HG02588 (cell line): ENCODE data around the gene PPP1R26.
"Not testable (repeated sequence)": the region's sequence is repeated elsewhere in the genome, so short reads cannot be mapped to it uniquely, and the experiment has no call there.

ENCODE experiments used
- ATAC-seq: cut with Tn5 transposase; IDR thresholded peaks from one replicate; pipeline ENCODE4 v1.9.1; 2021; ENCODE audit warnings: mild to moderate bottlenecking, moderate library complexity; ENCODE audit not compliant: unreplicated experiment

PPP1R26 gene

DNA sequence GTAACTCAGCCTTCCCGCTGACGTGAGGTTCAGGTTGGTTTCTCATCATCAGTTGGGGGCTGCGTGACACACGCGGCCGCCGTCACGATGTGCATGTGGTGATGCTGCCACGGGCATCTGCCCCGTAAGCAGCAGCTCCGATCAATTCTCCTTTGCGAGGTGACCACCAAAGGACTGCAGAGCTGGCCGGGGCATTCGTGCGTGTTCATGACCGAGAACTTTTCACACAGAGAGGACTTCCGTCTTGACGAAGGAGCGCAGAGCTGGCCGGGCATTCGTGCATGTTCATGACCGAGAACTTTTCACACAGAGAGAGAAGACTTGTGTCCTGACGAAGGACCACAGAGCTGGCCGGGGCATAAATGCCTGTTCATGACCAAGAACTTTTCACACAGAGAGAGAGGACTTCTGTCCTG, 37.8 kb downstream of the PPP1R26 start:
- ATAC-seq, result no peak

DNA sequence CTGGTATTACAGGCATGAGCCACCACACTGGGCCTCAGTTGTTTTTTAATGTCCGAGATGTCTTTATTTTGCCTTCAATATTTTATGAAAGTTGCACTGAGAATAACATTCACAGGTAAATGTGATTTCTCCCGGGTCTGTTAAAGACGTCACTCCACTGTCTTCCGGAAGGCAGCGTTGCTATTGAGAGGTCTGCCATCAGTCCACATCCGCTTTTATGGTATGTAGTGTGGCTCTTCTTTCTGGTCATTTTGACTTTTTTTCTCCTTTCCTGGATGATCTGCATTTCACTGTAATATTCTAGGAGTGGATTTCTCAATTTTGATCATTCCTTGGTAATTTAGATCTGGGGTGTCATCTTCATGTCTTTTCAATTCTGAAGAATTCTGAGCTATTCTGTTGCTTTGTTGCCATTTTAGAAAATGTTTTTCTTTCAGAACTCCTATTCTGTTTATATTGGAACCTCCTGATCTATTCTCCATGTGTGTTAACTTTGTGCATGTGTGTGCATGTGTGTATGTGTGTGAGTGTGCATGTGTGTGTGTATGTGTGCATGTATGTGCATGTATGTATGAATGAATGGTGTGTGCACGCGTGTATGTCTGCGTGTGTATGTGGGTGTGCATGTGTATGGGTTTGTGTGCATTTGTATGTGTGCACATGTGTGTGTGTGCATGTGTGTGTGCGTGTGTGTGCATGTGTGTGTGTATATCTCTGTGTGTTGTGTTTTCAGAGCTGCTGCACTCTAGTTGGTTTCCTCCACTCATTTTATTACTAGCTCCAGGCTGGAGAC, 39.8 kb downstream of the PPP1R26 start:
- ATAC-seq, result no peak

DNA sequence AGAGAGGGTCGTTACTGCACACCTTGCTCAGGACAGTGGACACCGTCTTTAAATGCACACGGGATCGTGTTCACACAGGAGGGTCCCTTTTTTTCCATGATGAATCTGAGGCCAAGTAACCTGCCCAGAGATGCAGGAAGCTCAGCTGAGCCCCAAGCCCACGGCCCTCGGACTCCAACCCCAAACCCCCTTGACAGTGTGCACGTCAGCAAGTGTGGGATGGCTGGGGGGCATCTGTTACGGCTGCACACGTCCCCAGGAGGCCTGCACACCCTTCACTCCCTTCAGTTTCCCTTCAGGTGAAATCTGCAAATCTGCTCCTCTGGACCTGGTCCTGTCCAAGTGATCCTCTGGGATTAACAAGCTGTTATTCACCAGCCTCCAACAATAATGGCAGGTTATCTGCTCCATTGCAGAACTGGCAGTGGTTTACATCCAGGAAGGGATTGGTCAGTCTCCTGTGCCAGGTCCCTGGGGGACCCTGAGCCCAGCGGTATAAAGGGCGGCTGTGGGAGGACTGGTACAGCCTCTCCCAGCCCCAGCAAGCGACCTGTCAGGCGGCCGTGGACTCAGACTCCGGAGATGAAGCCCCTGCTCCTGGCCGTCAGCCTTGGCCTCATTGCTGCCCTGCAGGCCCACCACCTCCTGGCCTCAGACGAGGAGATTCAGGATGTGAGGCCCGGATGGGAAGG, 41.5 kb downstream of the PPP1R26 start, which contains the start of gene LCN1:
Gene LCN1, plus strand, starts transcription at position 525 of the 692 bp plus-strand sequence. Its CDS starts 58 bp downstream, at position 583.
- no peak for ATAC-seq

DNA sequence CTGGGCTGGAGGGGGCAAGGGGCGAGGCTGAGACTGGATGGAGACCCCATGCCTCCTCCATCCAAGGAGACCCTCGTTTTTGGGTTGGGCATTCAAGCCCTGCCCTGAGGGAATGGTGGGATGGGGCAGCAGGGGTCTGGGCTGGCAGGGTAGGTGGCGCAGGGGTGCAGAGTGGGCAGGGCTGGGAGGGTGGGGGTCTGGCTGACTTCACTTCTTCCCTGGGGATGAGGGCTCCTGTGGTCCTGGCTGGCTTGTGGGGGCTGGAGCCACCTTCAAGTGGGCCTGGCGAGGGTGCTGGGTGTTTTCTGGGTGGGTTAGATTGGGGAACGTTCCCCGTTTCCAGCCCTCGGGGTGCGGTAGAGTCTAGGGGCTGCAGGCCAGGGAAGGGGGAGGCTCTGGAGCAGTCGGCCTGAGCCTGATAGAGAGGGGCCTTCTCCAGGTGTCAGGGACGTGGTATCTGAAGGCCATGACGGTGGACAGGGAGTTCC, 42.1 kb downstream of the PPP1R26 start:
- no peak for ATAC-seq

DNA sequence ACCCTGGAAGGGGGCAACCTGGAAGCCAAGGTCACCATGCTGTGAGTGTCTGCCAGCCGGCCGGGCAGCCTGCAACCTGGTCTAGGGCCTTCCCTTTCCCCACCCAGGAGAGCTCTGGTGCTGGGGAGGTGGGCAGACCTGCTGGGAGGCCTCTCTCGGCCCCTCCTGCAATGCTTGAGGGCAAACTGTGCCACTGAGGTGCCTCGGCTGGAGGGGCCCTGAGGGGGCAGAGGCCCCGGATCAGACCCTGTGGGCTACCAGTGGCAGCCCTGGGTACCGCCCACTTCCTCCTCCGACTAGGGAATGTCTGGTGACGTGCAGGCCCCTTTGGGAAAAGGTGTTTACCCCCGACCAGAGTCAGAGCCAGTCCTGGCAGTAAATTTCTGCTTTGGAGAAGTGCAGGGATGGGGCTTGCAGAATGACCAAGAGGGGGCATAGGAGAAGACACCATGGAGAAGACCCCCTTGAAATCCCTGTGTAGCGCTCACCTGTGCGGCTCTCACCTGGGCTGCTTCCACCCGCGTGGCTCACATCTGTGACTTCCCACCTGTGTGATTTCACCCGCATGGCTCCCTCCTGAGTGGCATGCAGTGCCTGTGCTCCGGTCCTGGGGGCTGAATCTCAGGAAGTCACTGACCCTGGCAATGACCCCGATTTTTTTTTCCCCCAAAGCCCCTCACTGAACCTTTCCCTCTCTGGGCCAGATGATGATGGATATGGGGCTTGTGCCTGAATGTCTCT, 42.7 kb downstream of the PPP1R26 start:
- no peak for ATAC-seq

DNA sequence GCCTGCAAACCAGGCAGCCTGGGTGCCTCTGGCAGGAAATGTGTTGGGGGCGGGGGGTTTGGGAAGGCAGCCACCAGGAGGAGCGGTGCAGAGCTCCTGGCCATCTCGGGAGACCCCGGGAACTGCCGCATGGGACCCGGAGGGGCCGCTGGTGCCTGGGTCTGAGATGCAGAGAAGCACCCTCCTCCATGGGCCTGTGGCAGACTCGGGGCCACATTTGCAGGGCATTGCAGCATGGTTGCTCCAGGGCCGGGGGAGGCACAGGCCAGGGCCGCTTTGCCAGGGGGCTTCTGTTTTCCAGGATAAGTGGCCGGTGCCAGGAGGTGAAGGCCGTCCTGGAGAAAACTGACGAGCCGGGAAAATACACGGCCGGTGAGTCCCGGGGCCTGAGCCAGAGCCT, 43.3 kb downstream of the PPP1R26 start:
- ATAC-seq, result no peak

DNA sequence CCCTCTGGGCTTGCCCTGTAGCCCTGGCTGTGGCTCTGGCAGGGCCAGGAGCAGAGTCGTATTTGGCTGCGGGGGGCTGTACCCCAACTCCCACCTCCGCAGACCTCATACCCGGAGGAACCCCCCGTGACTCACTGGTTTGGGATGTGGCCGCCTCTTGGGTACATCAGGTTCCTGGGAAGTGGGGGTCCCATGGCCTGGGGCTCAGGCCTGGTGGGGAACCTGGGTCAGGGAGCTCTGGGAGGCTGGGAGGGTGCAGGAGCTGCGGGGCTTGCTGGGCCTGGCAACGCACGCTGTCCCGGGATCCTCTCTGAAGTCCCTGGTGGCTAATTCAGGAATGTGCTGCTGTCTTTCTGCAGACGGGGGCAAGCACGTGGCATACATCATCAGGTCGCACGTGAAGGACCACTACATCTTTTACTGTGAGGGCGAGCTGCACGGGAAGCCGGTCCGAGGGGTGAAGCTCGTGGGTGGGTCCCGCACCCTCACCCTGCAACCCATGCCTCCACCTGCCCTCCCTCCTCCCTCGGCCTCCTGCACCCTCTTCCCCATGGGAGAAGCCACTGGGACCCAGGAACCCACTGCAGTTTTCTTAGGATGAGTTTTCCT, 44.0 kb downstream of the PPP1R26 start:
- ATAC-seq, result no peak

DNA sequence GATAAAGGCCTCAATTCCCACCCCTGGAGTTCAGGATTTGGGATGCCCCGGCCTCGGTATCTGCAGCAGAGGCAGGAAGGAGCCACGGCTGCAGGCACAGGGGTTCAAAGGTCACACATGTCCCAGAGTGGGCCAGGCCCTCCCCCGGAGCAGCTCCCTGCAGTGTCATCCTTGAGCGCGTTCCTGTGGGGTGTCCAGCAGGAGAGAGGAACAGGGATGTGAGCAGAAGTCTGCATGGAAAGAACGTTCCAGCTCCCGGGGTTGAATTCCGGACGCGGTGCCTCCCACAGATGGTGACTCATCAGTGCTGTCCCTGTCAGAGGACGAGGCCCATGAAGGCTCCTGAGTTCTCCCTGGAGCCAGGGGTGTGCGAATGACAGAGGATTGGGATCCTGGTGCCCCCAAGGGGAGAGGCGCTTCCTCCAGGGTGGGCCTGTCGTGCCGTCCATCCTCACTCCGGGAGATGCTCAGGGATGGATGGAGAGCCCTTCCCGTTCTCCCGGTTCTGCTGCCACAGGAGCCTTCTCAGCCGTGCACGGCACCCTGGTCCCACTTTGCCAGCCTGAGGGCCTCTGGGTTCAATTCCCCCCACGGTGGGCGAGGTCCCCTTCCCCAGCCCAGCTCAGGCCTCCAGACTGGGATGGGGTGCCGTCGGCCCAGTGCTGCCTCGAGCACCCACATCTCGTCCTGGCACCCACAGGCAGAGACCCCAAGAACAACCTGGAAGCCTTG, 44.7 kb downstream of the PPP1R26 start:
- no peak for ATAC-seq

DNA sequence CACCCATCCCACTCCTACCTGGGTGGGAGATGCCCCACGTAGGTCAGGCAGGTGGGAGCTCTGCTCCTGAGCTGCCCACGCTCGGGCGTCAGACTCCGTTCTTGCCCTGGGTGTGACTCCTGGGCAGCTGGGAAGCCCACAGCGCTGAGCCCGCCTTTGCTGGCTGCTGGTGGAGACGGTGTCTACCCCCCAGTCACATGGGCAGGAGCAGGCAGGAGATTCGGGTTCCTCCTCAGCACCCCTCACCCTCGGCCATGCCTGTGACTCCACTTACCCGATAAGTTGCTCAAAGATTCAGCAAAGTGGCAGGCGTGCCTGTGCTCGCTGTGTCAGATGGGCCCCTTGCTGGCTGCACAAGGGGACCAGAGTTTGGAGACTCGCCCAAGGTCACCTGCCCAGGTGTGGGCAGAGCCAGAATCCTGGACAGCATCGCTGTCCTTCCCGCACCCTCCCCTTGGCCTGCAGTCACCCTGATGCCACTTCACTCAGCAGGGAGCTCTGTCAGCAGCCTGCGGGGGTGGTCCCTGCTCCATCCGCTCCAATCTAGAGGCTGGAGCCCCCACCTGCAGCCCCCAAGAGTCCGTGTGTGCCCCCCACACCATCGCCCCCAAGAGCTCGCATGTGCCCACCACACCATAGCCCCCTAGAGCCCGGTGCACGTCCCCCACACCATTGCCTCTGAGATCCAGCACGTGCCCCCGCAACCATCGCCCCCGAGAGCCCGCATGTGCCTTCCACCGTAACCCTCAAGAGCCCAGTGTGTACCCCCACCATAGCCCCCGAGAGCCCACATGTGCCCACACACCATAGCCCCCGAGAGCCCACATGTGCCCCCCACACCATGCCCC, 45.9 kb downstream of the PPP1R26 start:
- ATAC-seq, result no peak

DNA sequence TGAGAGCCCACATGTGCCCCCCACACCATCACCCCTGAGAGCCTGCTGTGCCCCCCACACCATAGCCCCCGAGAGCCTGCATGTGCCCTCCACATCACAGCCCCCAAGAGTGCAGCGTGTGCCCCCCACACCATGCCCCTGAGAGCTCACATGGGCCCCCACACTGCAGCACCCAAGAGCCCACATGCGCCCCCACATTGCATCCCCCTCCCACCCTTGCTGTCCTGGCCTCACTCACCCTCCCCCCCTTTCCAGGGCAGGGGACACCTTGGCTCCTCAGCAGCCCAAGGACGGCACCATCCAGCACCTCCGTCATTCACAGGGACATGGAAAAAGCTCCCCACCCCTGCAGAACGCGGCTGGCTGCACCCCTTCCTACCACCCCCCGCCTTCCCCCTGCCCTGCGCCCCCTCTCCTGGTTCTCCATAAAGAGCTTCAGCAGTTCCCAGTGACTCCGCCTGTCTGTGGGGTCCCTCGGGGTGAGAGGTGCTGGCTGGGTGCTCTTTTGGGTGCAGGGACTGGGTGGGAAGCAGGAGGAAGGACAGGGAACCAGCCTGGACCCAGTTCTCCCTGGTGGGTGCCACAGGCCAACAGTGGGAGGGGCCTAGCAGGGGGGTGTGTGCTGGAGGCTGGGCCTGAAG, 46.6 kb downstream of the PPP1R26 start:
- ATAC-seq, result no peak

DNA sequence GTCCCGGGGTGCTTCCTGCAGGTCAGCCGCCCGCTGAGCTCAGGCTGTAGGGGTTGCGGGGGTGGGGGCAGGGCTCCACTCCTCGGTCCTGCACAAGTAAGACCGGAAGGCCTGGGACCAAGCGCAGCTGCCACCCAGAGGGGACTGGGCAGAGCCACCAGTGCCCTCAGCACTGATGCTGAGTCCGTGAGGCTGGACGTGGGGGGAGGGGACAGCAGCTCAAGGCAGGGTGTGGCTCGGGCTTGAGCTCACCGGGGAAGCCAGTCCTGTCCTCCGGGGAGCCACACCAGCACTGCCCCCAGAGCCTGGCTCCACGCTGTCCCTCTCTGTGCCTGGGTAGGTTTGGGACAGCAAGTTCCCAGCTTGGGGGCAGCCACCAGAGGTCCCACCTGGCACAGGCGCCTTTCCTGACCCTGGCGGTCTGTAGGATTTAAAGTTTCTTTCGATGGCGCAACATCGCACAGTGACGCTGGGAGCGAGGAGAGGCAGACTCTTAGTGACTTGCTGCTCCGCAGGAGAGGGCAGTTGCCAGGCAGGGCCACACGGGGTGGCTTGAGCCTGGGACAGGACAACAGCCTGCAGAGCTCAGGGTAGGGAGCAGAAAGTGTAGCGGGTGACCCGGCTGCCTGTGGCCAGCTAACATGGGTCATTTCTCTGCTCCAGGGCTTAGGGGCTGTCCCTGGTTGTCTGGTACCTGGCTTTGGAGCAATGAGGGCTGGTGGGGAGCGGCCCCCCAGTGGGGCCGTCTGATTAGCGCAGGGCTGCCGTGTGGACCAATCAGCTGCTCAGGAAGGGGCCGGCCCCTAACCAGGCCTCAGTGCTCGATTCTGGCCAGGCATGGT, 47.4 kb downstream of the PPP1R26 start:
- no peak for ATAC-seq

DNA sequence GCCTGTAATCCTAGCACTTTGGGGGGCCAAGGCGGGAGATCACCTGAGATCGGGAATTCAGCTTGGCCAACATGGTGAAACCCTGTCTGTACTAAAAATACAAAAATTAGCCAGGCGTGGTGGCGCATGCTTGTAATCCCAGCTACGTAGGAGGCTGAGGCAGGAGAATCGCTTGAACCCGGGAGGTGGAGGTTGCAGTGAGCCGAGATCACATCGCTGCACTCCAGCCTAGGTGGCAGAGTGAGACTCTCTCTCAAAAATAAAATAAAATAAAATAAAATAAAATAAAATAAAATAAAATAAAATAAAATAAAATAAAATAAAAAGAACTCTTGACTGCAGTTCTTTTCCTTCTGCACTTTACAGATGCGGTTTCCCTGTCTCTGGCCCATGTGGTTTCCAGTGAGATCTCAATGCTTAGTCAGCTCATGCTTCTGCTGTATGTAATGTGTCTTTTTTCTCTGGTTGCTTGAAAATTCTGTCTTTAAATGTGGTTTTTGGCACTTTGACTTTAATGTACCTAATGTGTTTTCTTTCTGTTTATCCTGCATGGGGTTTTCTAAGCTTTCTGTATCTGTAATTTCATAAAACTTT, 49.4 kb downstream of the PPP1R26 start:
- not testable (repeated sequence) for ATAC-seq

DNA sequence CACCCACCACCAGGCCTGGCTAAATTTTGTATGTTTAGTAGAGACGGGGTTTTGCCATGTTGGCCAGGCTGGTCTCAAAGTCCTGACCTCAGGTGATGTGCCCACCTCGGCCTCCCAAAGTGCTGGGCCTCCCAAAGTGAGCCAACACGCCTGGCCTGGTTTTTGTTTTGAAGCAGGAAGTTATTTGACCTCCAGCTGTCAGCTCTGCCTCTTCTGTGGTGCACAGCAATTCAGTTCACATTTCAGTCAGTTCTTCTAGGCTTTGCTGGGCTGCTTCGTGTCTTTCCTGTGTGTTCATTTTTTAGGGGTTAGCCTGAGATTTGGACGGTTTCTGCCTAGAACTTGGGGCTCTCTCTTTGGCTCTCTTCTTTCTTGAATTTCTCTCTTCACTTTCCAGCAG, 50.6 kb downstream of the PPP1R26 start:
- ATAC-seq, result no peak

DNA sequence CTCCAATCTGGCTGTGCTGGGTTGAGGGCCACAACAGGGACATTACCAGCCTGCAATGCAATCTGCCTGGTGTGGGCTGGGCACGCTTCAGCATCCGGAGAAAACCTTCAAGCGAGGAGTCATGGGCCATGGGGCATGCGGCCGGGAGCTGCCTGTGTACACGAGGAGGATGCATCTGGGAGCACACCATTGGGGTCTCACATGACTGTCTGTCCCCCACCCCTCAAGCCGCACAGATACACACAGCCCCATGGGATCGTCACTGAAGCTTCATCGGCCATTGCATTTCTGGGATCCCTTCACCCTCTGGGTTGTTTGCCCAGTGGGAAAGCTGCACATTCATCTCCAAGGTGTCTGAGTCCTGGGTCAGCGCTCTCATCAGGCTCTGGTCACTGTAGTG, 51.5 kb downstream of the PPP1R26 start:
- ATAC-seq, result no peak

DNA sequence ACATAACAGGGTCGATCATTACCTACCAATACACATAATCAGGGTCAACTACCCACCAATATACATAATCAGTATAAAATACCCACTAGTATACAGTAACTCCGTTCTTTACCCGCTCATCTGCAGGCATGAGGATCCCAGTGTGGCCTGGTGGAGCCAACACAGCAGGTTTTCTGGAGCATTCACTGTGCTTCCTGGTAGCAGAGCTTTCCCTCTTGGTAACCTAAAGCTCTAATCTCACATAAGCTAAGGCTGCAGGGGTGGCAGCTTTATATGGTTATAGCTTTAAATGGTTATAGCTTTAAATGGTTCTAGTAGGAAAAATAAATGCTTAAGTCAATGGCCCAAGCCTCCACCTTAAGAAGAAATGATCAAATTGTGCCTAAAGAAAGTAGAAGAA, 53.5 kb downstream of the PPP1R26 start:
- no peak for ATAC-seq

DNA sequence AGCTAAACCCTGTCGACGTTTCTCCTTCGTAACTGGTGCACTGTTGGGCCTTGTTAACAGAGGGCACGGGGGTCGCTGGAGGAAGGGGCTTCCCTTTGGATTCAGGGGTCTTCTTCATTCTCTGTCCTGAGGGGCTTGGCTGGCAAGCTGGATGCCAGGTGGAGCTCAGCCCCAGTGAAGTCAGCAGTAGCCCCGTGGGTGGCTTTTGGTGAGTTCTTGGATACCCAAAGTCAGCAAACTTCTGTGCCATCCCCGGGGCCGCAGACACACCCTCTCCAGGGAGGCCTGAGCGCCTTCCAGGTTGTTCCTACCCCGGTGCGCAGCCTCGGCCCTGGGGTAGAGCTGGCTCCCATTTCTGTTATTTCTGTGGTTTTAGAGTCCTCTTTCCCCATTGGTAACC, 54.1 kb downstream of the PPP1R26 start:
- ATAC-seq, result no peak

DNA sequence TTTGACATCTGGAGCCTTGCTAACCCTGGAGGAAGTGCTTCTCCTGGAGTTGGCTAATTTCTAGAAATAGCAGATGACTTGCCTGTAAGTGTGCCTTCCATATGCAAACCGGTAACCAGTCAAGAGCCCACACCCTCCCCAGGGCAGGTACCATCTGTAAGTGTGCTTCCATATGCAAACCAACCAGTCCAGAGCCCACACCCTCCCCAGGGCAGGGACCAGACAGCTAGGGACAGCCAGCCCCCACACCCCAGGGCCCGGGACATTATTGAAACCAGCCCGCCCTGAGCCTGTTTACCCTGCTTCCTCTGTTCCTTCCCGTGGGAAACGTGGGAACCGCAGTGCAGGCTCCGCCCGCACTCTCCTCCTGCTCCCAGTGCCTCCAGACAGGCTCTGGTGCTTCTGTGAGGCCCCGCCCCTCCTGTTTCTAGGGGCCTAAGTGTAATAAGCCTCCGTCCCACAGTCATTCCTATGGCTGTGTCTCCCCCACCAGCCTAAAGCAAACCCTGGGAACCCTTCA, 54.7 kb downstream of the PPP1R26 start:
- ATAC-seq, result not testable (repeated sequence)
